H1 (cell line): ENCODE data around the gene ZNF101. TPM values are rescaled to one million over a fixed set of nuclear protein-coding genes. Genes with fewer than 3 reads are reported as not detected.

Experiments
- CTCF ChIA-PET: fragments of 300-600 bp; sonication (Branson Sonifier 250); formaldehyde crosslinking; loops from one replicate; lab custom pipeline; 2021; ENCODE audit not compliant: partially characterized antibody; lab: Charles Lee
- POLR2A ChIA-PET: fragments of 300-600 bp; sonication (Branson Sonifier 250); formaldehyde crosslinking; loops from one replicate; lab custom pipeline; 2021; ENCODE audit warnings: inconsistent platforms; ENCODE audit not compliant: partially characterized antibody; lab: Charles Lee
- DNase-seq, 2 experiments: peaks; one replicate each; pipeline versions ENCODE4 v3.0.0 to v3.0.0-alpha.2; 2010 to 2022; ENCODE audit warnings: low spot score in 2 of 2, low read depth in 1 of 2, mixed read lengths in 1 of 2
- FAIRE-seq: peaks from 2 replicates; lab custom pipeline; 2011; peaks lifted over from hg19 to GRCh38; lab: Jason Lieb, UNC
- H2AFZ ChIP-seq: 2 replicates; pipeline ENCODE4 v1.8.1; 2012; ENCODE audit warnings: low read length, inconsistent platforms
- H2AK5ac ChIP-seq: 2 replicates; pipeline ENCODE4 v1.6.1; 2013; ENCODE audit warnings: low read depth, low read length
- H2BK120ac ChIP-seq: replicated peaks from 2 replicates; pipeline ENCODE3; 2013; ENCODE audit warnings: low read depth, low read length, inconsistent platforms
- H2BK12ac ChIP-seq: 2 replicates; pipeline ENCODE4 v1.6.1; 2013; ENCODE audit warnings: low read depth, low read length
- H2BK15ac ChIP-seq: 2 replicates; pipeline ENCODE4 v1.6.1; 2013; ENCODE audit warnings: low read length
- H2BK20ac ChIP-seq: 2 replicates; pipeline ENCODE4 v1.6.1; 2013; ENCODE audit warnings: low read length
- H2BK5ac ChIP-seq: 2 replicates; pipeline ENCODE4 v1.6.1; 2013; ENCODE audit warnings: low read depth, low read length
- H3K14ac ChIP-seq: 2 replicates; pipeline ENCODE4 v1.6.1; 2013; ENCODE audit warnings: inconsistent platforms; ENCODE audit not compliant: insufficient read length
- H3K18ac ChIP-seq: 2 replicates; pipeline ENCODE4 v1.6.1; 2013; ENCODE audit warnings: low read length; ENCODE audit errors: extremely low read depth
- H3K23ac ChIP-seq: 2 replicates; pipeline ENCODE4 v1.6.1; 2013; ENCODE audit warnings: inconsistent platforms; ENCODE audit not compliant: insufficient read length
- H3K23me2 ChIP-seq: 2 replicates; pipeline ENCODE4 v1.6.1; 2013; ENCODE audit warnings: low read depth, low read length
- H3K27ac ChIP-seq: 2 replicates; pipeline ENCODE4 v1.6.1; 2011; ENCODE audit warnings: low read depth, low read length, inconsistent platforms
- H3K27me3 ChIP-seq, 4 experiments: replicated peaks in 1 of 4; 1 replicate in 1 of 4; 2 replicates in 3 of 4; pipeline versions ENCODE4 v1.6.1 to v1.8.1; 2011 to 2013; ENCODE audit warnings: low read length in 3 of 4, mild to moderate bottlenecking in 3 of 4, inconsistent platforms in 2 of 4, mixed read lengths in 2 of 4, moderate library complexity in 1 of 4; ENCODE audit not compliant: control insufficient read depth in 3 of 4, insufficient read depth in 3 of 4; ENCODE audit errors: extremely low read depth in 1 of 4
- H3K36me3 ChIP-seq, 4 experiments: 2 replicates each; pipeline versions ENCODE4 v1.6.1 to v1.8.1; 2011 to 2013; ENCODE audit warnings: mild to moderate bottlenecking in 4 of 4, low read length in 3 of 4, moderate library complexity in 2 of 4, control low read depth in 1 of 4, inconsistent platforms in 1 of 4; ENCODE audit not compliant: insufficient read depth in 4 of 4, control insufficient read depth in 2 of 4
- H3K4ac ChIP-seq: replicated peaks from 2 replicates; pipeline ENCODE3; 2013; ENCODE audit warnings: low read length, low read depth, mixed read lengths, inconsistent platforms; ENCODE audit not compliant: insufficient read length
- H3K4me1 ChIP-seq, 4 experiments: replicated peaks in 1 of 4; 1 replicate in 1 of 4; 2 replicates in 3 of 4; pipeline versions ENCODE4 v1.6.1 to v1.8.1; 2011 to 2013; ENCODE audit warnings: low read length in 3 of 4, inconsistent platforms in 2 of 4, mixed read lengths in 1 of 4; ENCODE audit not compliant: insufficient read depth in 4 of 4, control insufficient read depth in 3 of 4
- H3K4me2 ChIP-seq, 2 experiments: 2 replicates each; pipeline versions ENCODE4 v1.6.1 to v1.8.1; 2011 to 2013; ENCODE audit warnings: low read depth in 2 of 2, low read length in 2 of 2, control low read depth in 1 of 2, inconsistent platforms in 1 of 2, mild to moderate bottlenecking in 1 of 2; ENCODE audit not compliant: insufficient read depth in 1 of 2
- H3K4me3 ChIP-seq, 4 experiments: fragments of 200-600, 300-600 bp in 1 of 4; sonication (generic), shearing (Covaris generic), sonication (Bioruptor Twin) in 1 of 4; 2 replicates each; pipeline versions ENCODE4 v1.5.1 to v1.8.1; 2011 to 2016; ENCODE audit warnings: low read length in 4 of 4, low read depth in 3 of 4, control low read depth in 2 of 4, inconsistent platforms in 2 of 4, mild to moderate bottlenecking in 2 of 4, mixed read lengths in 1 of 4, moderate library complexity in 1 of 4; ENCODE audit not compliant: insufficient read depth in 2 of 4; ENCODE audit errors: extremely low read depth in 1 of 4
- H3K56ac ChIP-seq: replicated peaks from 2 replicates; pipeline ENCODE3; 2013; ENCODE audit warnings: low read depth, mild to moderate bottlenecking, mixed read lengths, low read length, inconsistent platforms; ENCODE audit not compliant: insufficient read length
- H3K79me1 ChIP-seq: 2 replicates; pipeline ENCODE4 v1.6.1; 2013; ENCODE audit warnings: low read depth, low read length, control low read depth
- H3K79me2 ChIP-seq, 2 experiments: 2 replicates each; pipeline versions ENCODE4 v1.6.1 to v1.8.1; 2012 to 2013; ENCODE audit warnings: low read length in 2 of 2, mild to moderate bottlenecking in 2 of 2, inconsistent platforms in 1 of 2; ENCODE audit not compliant: insufficient read depth in 2 of 2, control insufficient read depth in 1 of 2
- H3K9ac ChIP-seq, 4 experiments: replicated peaks in 1 of 4; 1 replicate in 1 of 4; 2 replicates in 3 of 4; pipeline versions ENCODE4 v1.6.1 to v1.8.1; 2011 to 2013; ENCODE audit warnings: low read depth in 3 of 4, low read length in 3 of 4, control low read depth in 2 of 4, mild to moderate bottlenecking in 2 of 4, moderate library complexity in 2 of 4, inconsistent platforms in 1 of 4; ENCODE audit errors: extremely low read depth in 1 of 4
- H3K9me3 ChIP-seq, 2 experiments: 2 replicates each; pipeline versions ENCODE4 v1.6.1 to v1.8.1; 2012 to 2013; ENCODE audit warnings: mild to moderate bottlenecking in 2 of 2, moderate library complexity in 2 of 2, control low read depth in 1 of 2, inconsistent platforms in 1 of 2, low read depth in 1 of 2, low read length in 1 of 2, mixed read lengths in 1 of 2; ENCODE audit not compliant: insufficient read depth in 2 of 2
- H4K20me1 ChIP-seq, 2 experiments: replicated peaks in 1 of 2; 2 replicates each; pipeline versions ENCODE3 to v1.8.1; 2011 to 2013; ENCODE audit warnings: inconsistent platforms in 2 of 2, low read length in 2 of 2, mild to moderate bottlenecking in 1 of 2; ENCODE audit not compliant: insufficient read depth in 2 of 2, control insufficient read depth in 1 of 2
- H4K5ac ChIP-seq: 2 replicates; pipeline ENCODE4 v1.6.1; 2013; ENCODE audit warnings: low read length, low read depth, mixed read lengths, inconsistent platforms; ENCODE audit not compliant: insufficient read length
- H4K8ac ChIP-seq: 2 replicates; pipeline ENCODE4 v1.8.0; 2013; ENCODE audit warnings: mild to moderate bottlenecking, moderate library complexity, low read length, inconsistent platforms; ENCODE audit not compliant: insufficient read depth; ENCODE audit errors: extremely low read depth
- H4K91ac ChIP-seq: replicated peaks from 2 replicates; pipeline ENCODE3; 2013; ENCODE audit warnings: low read length, mixed read lengths, inconsistent platforms; ENCODE audit not compliant: insufficient read length
- ATF2 ChIP-seq: IDR thresholded peaks from 2 replicates; pipeline ENCODE4 v1.6.1; 2012; ENCODE audit warnings: low read length, inconsistent platforms
- ATF3 ChIP-seq: IDR thresholded peaks from 2 replicates; pipeline ENCODE4 v1.6.1; 2011; ENCODE audit warnings: low read depth, mild to moderate bottlenecking, low read length; ENCODE audit not compliant: insufficient read depth
- BCL11A ChIP-seq, 2 experiments: IDR thresholded peaks; one replicate each; pipeline ENCODE4 v1.6.1; 2011; ENCODE audit warnings: low read depth in 2 of 2, low read length in 2 of 2, mild to moderate bottlenecking in 2 of 2
- CHD2 ChIP-seq: IDR thresholded peaks from 2 replicates; pipeline ENCODE4 v1.6.1; 2012; ENCODE audit warnings: low read length, improper control_type of control experiment
- CREB1 ChIP-seq: IDR thresholded peaks from 2 replicates; pipeline ENCODE4 v1.6.1; 2012; ENCODE audit warnings: inconsistent platforms
- EGR1 ChIP-seq: IDR thresholded peaks from 2 replicates; pipeline ENCODE4 v1.6.1; 2011; ENCODE audit warnings: low read depth, low read length, borderline replicate concordance
- EP300 ChIP-seq, 2 experiments: IDR thresholded peaks; 1 replicate in 1 of 2; 2 replicates in 1 of 2; pipeline ENCODE4 v1.6.1; 2011 to 2012; ENCODE audit warnings: low read depth in 2 of 2, low read length in 2 of 2, mild to moderate bottlenecking in 2 of 2, borderline replicate concordance in 1 of 2, inconsistent platforms in 1 of 2, moderate library complexity in 1 of 2
- GABPA ChIP-seq: IDR thresholded peaks from 2 replicates; pipeline ENCODE4 v1.6.1; 2011; ENCODE audit warnings: mild to moderate bottlenecking, low read length, moderate library complexity, borderline replicate concordance; ENCODE audit not compliant: insufficient read depth
- JUND ChIP-seq: IDR thresholded peaks from 2 replicates; pipeline ENCODE4 v1.6.1; 2011; ENCODE audit warnings: mild to moderate bottlenecking, improper control_type of control experiment, low read length
- KDM1A ChIP-seq: fragments of 200-600, 300-600 bp; sonication (generic); IDR thresholded peaks from 2 replicates; pipeline ENCODE4 v1.7.1; 2016; ENCODE audit warnings: mild to moderate bottlenecking, low read length, borderline replicate concordance
- SIX5 ChIP-seq: IDR thresholded peaks from 2 replicates; pipeline ENCODE4 v1.6.1; 2011; ENCODE audit warnings: mild to moderate bottlenecking, low read depth, low read length
- SP2 ChIP-seq: IDR thresholded peaks from 2 replicates; pipeline ENCODE4 v1.6.1; 2012; ENCODE audit warnings: mild to moderate bottlenecking, low read length, inconsistent platforms
- SUZ12 ChIP-seq: fragments of 200-600 bp; sonication (generic); IDR thresholded peaks from 2 replicates; pipeline ENCODE4 v1.6.1; 2012; ENCODE audit warnings: mild to moderate bottlenecking, inconsistent platforms, low read length, moderate library complexity, mixed read lengths
- WGBS, 2 experiments: shearing (Covaris generic) in 1 of 2; methylation state at CpG; one replicate each; pipeline versions ENCODE4 v1.1.6 to v1.1.7; 2013 to 2015; ENCODE audit warnings: low lambda C conversion rate in 2 of 2, mixed read lengths in 2 of 2, inconsistent platforms in 1 of 2, low coverage in 1 of 2, missing lambda C conversion rate in 1 of 2; ENCODE audit not compliant: insufficient replicate concordance in 2 of 2, insufficient coverage in 1 of 2, insufficient read length in 1 of 2; ENCODE audit errors: extremely low coverage in 1 of 2, missing lambda C conversion rate in 1 of 2; 5-methylcytosine and 5-hydroxymethylcytosine counted together
- polyA plus RNA-seq, 7 experiments: library from polyadenylated mRNA; depleted of rRNA in 3 of 7; stranded (reverse) in 5 of 7; unstranded in 2 of 7; fragments of >200 nt in 5 of 7; fragments of 200-250 nt in 2 of 7; gene quantifications; 1 replicate in 5 of 7; 2 replicates in 1 of 7; 4 replicates in 1 of 7; pipeline versions ENCODE4 v1.2.1 to v1.2.3, GENCODE V29; 2011 to 2013; ENCODE audit warnings: missing spikeins in 2 of 7, mixed read lengths in 2 of 7
- total RNA-seq: library from RNA; stranded (reverse); fragmentation: NEBNext Ultra II Directional; extraction: Animal tissue kit (Norgen Biotek cat#: 25700); gene quantifications from 2 replicates; pipeline ENCODE4 v1.2.1, GENCODE V29; 2021

Gene ZNF101
- total and polyA plus RNA-seq, 2 of the 8 experiments (the other 6 are each of a cell fraction or from before 2014, with no cell fraction given) = 13.0 to 50.9 TPM

GRCh38 chr19:19687090-19687489 is 18.5 kb downstream of the ZNF101 start:
- ChIA-PET CTCF (no interaction called here), POLR2A (interaction anchor here (0.7 to 2.6 kb wide), 9 partner anchors 7 to 214 kb away, joined by 3 to 6 read pairs (median 4); partner anchors contain the start of genes ZNF14, ZNF253 and ZNF93)
- Histone ChIP-seq H3K79me1 (no peaks in the 10 kb centered on the region), H3K9ac (no peak overlapping the region), H4K5ac (no peak overlapping the region), H3K23me2 (no peaks in the 10 kb centered on the region), H3K27ac (no peak overlapping the region), H2BK12ac (no peak overlapping the region), H3K4me2 (no peak overlapping the region), H4K20me1 (no peaks in the 10 kb centered on the region), H2BK5ac (no peak overlapping the region), H2BK20ac (no peak overlapping the region), H3K9me3 (no peaks in the 10 kb centered on the region), H3K56ac (no peak overlapping the region), H3K14ac (no peak overlapping the region), H3K36me3 (peaks cover 0 to 3% (median under 1%) of the 10 kb centered on the region in 4 experiments; a peak in 2 of 8 replicates), H3K23ac (no peak overlapping the region), H3K18ac (no peak overlapping the region), H3K4me1 (no peaks in the 10 kb centered on the region), H2AFZ (no peak overlapping the region), H2AK5ac (no peak overlapping the region), H3K4ac (no peak overlapping the region), H3K4me3 (no peak overlapping the region), H2BK120ac (no peak overlapping the region), H4K91ac (no peak overlapping the region), H2BK15ac (no peak overlapping the region), H4K8ac (no peak overlapping the region), H3K27me3 (no peaks in the 10 kb centered on the region), H3K79me2 (no peaks in the 10 kb centered on the region)
- 98% methylated on average over 3 of the region's 3 CpGs; no CpG with 5 or more reads in 1 of the 2 experiments for WGBS, 2 experiments
- DNase-seq = no peak
- no peak for FAIRE-seq
- TF ChIP-seq JUND (no peak), CHD2 (no peak), SUZ12 (no peak), BCL11A (IDR thresholded peaks at IDR 0.05; ENCODE audit: low read depth in 2 of 2, low read length in 2 of 2) (no peak), ATF2 (no peak), GABPA (no peak), ATF3 (no peak), EP300 (IDR thresholded peaks at IDR 0.05; ENCODE audit: borderline replicate concordance in 1 of 2, low read depth in 2 of 2, low read length in 2 of 2) (no peak), SIX5 (no peak), EGR1 (no peak), CREB1 (no peak), SP2 (no peak), KDM1A (no peak)
